Stimulated activated CD8-positive, alpha-beta memory T cell treated with anti-CD3 and anti-CD28 coated beads, Interleukin-4, amount 100 ng/mL, for 24 hours (primary cell): Measurements from ENCODE around the gene MPND.

Experiments
- DNase-seq: peaks from one replicate; pipeline ENCODE4 v3.0.0-alpha.2; 2020; ENCODE audit warnings: low read depth

MPND gene

GRCh38 chr19:4366666-4367335, 23.4 kb downstream of the MPND start:
- no peak for DNase-seq

GRCh38 chr19:4367336-4367723, 24.0 kb downstream of the MPND start:
- no peak for DNase-seq

GRCh38 chr19:4367781-4368127, 24.4 kb downstream of the MPND start:
- no peak for DNase-seq

GRCh38 chr19:4368128-4368820, 24.9 kb downstream of the MPND start:
- DNase-seq: no peak

GRCh38 chr19:4369109-4369887, 25.9 kb downstream of the MPND start:
- peak; percentile 50 for DNase-seq

- peak; percentile 68 for DNase-seq
These were observed 26.5 kb downstream of the MPND start for GRCh38 chr19:4369888-4370260.

- DNase-seq: no peak
These were observed 27.2 kb downstream of the MPND start for GRCh38 chr19:4370418-4371041.

- no peak for DNase-seq
These were observed 28.1 kb downstream of the MPND start for GRCh38 chr19:4371247-4372164.

- DNase-seq: no peak
These were observed 29.0 kb downstream of the MPND start for GRCh38 chr19:4372165-4373012.

GRCh38 chr19:4373013-4373367, 29.6 kb downstream of the MPND start:
- no peak for DNase-seq

- no peak for DNase-seq
These were observed 30.5 kb downstream of the MPND start for GRCh38 chr19:4373601-4374497.

- no peak for DNase-seq
These were observed 31.3 kb downstream of the MPND start for GRCh38 chr19:4374498-4375163.

GRCh38 chr19:4375164-4376027, 32.0 kb downstream of the MPND start:
- no peak for DNase-seq

GRCh38 chr19:4376028-4376670, 32.8 kb downstream of the MPND start:
- DNase-seq: no peak

- no peak for DNase-seq
These were observed 33.3 kb downstream of the MPND start for GRCh38 chr19:4376671-4376990.

- no peak for DNase-seq
These were observed 33.8 kb downstream of the MPND start for GRCh38 chr19:4376991-4377781.

- DNase-seq: no peak
These were observed 35.5 kb downstream of the MPND start for GRCh38 chr19:4378886-4379285.
